ENCODE measurements around the gene UMOD.

Gene UMOD

GRCh38 chr16:20385844-20386832, 33.6 kb upstream of the UMOD start:
- no peak overlapping the region for H3K4me3 ChIP-seq (ENCODE audit: low read length)
- no peaks in the 10 kb centered on the region for H3K4me1 ChIP-seq (ENCODE audit: control insufficient read depth, insufficient read depth, low read length)
- H3K27me3 ChIP-seq (ENCODE audit: control insufficient read depth, insufficient read depth, low read length) = no peaks in the 10 kb centered on the region
- no peak overlapping the region for H3K27ac ChIP-seq (ENCODE audit: low read depth, low read length)
- H3K36me3 ChIP-seq (ENCODE audit: control insufficient read depth, insufficient read depth, low read length) = no peaks in the 10 kb centered on the region
- H3K9ac ChIP-seq (ENCODE audit: low read length) = no peak overlapping the region

- no peak overlapping the region for H3K27ac ChIP-seq (ENCODE audit: low read depth, low read length)
- H3K36me3 ChIP-seq (ENCODE audit: control insufficient read depth, insufficient read depth, low read length) = no peaks in the 10 kb centered on the region
- no peak overlapping the region for H3K9ac ChIP-seq (ENCODE audit: low read length)
- no peaks in the 10 kb centered on the region for H3K27me3 ChIP-seq (ENCODE audit: control insufficient read depth, insufficient read depth, low read length)
- no peaks in the 10 kb centered on the region for H3K4me1 ChIP-seq (ENCODE audit: control insufficient read depth, insufficient read depth, low read length)
- H3K4me3 ChIP-seq (ENCODE audit: low read length) = no peak overlapping the region
These were observed 30.9 kb upstream of the UMOD start for GRCh38 chr16:20383106-20384029.

GRCh38 chr16:20382202-20382948, 29.9 kb upstream of the UMOD start:
- Histone ChIP-seq H3K27ac (ENCODE audit: low read depth, low read length) (no peak overlapping the region), H3K27me3 (ENCODE audit: control insufficient read depth, insufficient read depth, low read length) (no peaks in the 10 kb centered on the region), H3K36me3 (ENCODE audit: control insufficient read depth, insufficient read depth, low read length) (no peaks in the 10 kb centered on the region), H3K4me1 (ENCODE audit: control insufficient read depth, insufficient read depth, low read length) (no peaks in the 10 kb centered on the region), H3K9ac (ENCODE audit: low read length) (no peak overlapping the region), H3K4me3 (ENCODE audit: low read length) (no peak overlapping the region)

- H3K27ac ChIP-seq (ENCODE audit: low read depth, low read length) = no peak overlapping the region
- H3K36me3 ChIP-seq (ENCODE audit: control insufficient read depth, insufficient read depth, low read length) = no peaks in the 10 kb centered on the region
- no peak overlapping the region for H3K4me3 ChIP-seq (ENCODE audit: low read length)
- no peak overlapping the region for H3K9ac ChIP-seq (ENCODE audit: low read length)
- H3K4me1 ChIP-seq (ENCODE audit: control insufficient read depth, insufficient read depth, low read length) = no peaks in the 10 kb centered on the region
- no peaks in the 10 kb centered on the region for H3K27me3 ChIP-seq (ENCODE audit: control insufficient read depth, insufficient read depth, low read length)
These were observed 28.3 kb upstream of the UMOD start for GRCh38 chr16:20380782-20381181.

- Histone ChIP-seq H3K4me1 (ENCODE audit: control insufficient read depth, insufficient read depth, low read length) (no peaks in the 10 kb centered on the region), H3K9ac (ENCODE audit: low read length) (no peak overlapping the region), H3K4me3 (ENCODE audit: low read length) (no peak overlapping the region), H3K27me3 (ENCODE audit: control insufficient read depth, insufficient read depth, low read length) (no peaks in the 10 kb centered on the region), H3K36me3 (ENCODE audit: control insufficient read depth, insufficient read depth, low read length) (no peaks in the 10 kb centered on the region), H3K27ac (ENCODE audit: low read depth, low read length) (no peak overlapping the region)
These were observed 24.7 kb upstream of the UMOD start for GRCh38 chr16:20377181-20377580.

- no peaks in the 10 kb centered on the region for H3K27me3 ChIP-seq (ENCODE audit: control insufficient read depth, insufficient read depth, low read length)
- H3K4me3 ChIP-seq (ENCODE audit: low read length) = no peak overlapping the region
- H3K9ac ChIP-seq (ENCODE audit: low read length) = no peak overlapping the region
- no peaks in the 10 kb centered on the region for H3K36me3 ChIP-seq (ENCODE audit: control insufficient read depth, insufficient read depth, low read length)
- H3K4me1 ChIP-seq (ENCODE audit: control insufficient read depth, insufficient read depth, low read length) = no peaks in the 10 kb centered on the region
- H3K27ac ChIP-seq (ENCODE audit: low read depth, low read length) = no peak overlapping the region
These were observed 20.2 kb upstream of the UMOD start for GRCh38 chr16:20372701-20373100.

- no peaks in the 10 kb centered on the region for H3K36me3 ChIP-seq (ENCODE audit: control insufficient read depth, insufficient read depth, low read length)
- H3K9ac ChIP-seq (ENCODE audit: low read length) = no peak overlapping the region
- H3K27me3 ChIP-seq (ENCODE audit: control insufficient read depth, insufficient read depth, low read length) = no peaks in the 10 kb centered on the region
- H3K27ac ChIP-seq (ENCODE audit: low read depth, low read length) = no peak overlapping the region
- no peaks in the 10 kb centered on the region for H3K4me1 ChIP-seq (ENCODE audit: control insufficient read depth, insufficient read depth, low read length)
- no peak overlapping the region for H3K4me3 ChIP-seq (ENCODE audit: low read length)
These were observed 17.0 kb upstream of the UMOD start for GRCh38 chr16:20369452-20370054.

GRCh38 chr16:20364051-20364450, 11.5 kb upstream of the UMOD start:
- Histone ChIP-seq H3K27me3 (ENCODE audit: control insufficient read depth, insufficient read depth, low read length) (no peaks in the 10 kb centered on the region), H3K4me3 (ENCODE audit: low read length) (no peak overlapping the region), H3K27ac (ENCODE audit: low read depth, low read length) (no peak overlapping the region), H3K36me3 (ENCODE audit: control insufficient read depth, insufficient read depth, low read length) (no peaks in the 10 kb centered on the region), H3K9ac (ENCODE audit: low read length) (no peak overlapping the region), H3K4me1 (ENCODE audit: control insufficient read depth, insufficient read depth, low read length) (no peaks in the 10 kb centered on the region)

- H3K27ac ChIP-seq (ENCODE audit: low read depth, low read length) = no peak overlapping the region
- H3K9ac ChIP-seq (ENCODE audit: low read length) = no peak overlapping the region
- H3K4me3 ChIP-seq (ENCODE audit: low read length) = no peak overlapping the region
- no peaks in the 10 kb centered on the region for H3K4me1 ChIP-seq (ENCODE audit: control insufficient read depth, insufficient read depth, low read length)
- no peaks in the 10 kb centered on the region for H3K27me3 ChIP-seq (ENCODE audit: control insufficient read depth, insufficient read depth, low read length)
- H3K36me3 ChIP-seq (ENCODE audit: control insufficient read depth, insufficient read depth, low read length) = no peaks in the 10 kb centered on the region
These were observed 10.7 kb upstream of the UMOD start for GRCh38 chr16:20363191-20363590.

GRCh38 chr16:20359997-20360396, 7.5 kb upstream of the UMOD start:
- Histone ChIP-seq H3K27me3 (ENCODE audit: control insufficient read depth, insufficient read depth, low read length) (no peaks in the 10 kb centered on the region), H3K9ac (ENCODE audit: low read length) (no peak overlapping the region), H3K27ac (ENCODE audit: low read depth, low read length) (no peak overlapping the region), H3K4me1 (ENCODE audit: control insufficient read depth, insufficient read depth, low read length) (no peaks in the 10 kb centered on the region), H3K36me3 (ENCODE audit: control insufficient read depth, insufficient read depth, low read length) (no peaks in the 10 kb centered on the region), H3K4me3 (ENCODE audit: low read length) (no peak overlapping the region)

GRCh38 chr16:20355114-20355782, 2.7 kb upstream of the UMOD start:
- Histone ChIP-seq H3K27ac (ENCODE audit: low read depth, low read length) (no peak overlapping the region), H3K36me3 (ENCODE audit: control insufficient read depth, insufficient read depth, low read length) (no peaks in the 10 kb centered on the region), H3K4me3 (ENCODE audit: low read length) (no peak overlapping the region)

More at GRCh38 chr16:20355114-20355782, 2.7 kb upstream of the UMOD start:
- H3K27me3 ChIP-seq (ENCODE audit: control insufficient read depth, insufficient read depth, low read length) = no peaks in the 10 kb centered on the region
- H3K4me1 ChIP-seq (ENCODE audit: control insufficient read depth, insufficient read depth, low read length) = no peaks in the 10 kb centered on the region
- no peak overlapping the region for H3K9ac ChIP-seq (ENCODE audit: low read length)
